ENCODE measurements around the gene FBXL7. TPM values are rescaled to one million over a fixed set of nuclear protein-coding genes. Genes with fewer than 3 reads are reported as not detected.

FBXL7 gene
- total and polyA plus RNA-seq, 2 of the 8 experiments (the other 6 are each of a cell fraction or from before 2014, with no cell fraction given), result 17.7 to 17.8 TPM

- Histone ChIP-seq H3K9me3 (ENCODE audit: insufficient read depth in 2 of 2, low read depth in 1 of 2, low read length in 1 of 2) (no peaks in the 10 kb centered on the region), H4K91ac (replicated peaks; ENCODE audit: insufficient read length, low read length) (no peak overlapping the region), H2BK20ac (ENCODE audit: low read length) (no peak overlapping the region), H2BK120ac (replicated peaks; ENCODE audit: low read depth, low read length) (no peak overlapping the region), H3K36me3 (ENCODE audit: control insufficient read depth in 2 of 4, insufficient read depth in 4 of 4, low read length in 3 of 4) (no peaks in the 10 kb centered on the region), H3K56ac (replicated peaks; ENCODE audit: insufficient read length, low read depth, low read length) (no peak overlapping the region), H3K4me2 (ENCODE audit: insufficient read depth in 1 of 2, low read depth in 2 of 2, low read length in 2 of 2) (no peak overlapping the region), H3K4me3 (ENCODE audit: extremely low read depth in 1 of 4, insufficient read depth in 2 of 4, low read depth in 3 of 4, low read length in 4 of 4) (no peak overlapping the region), H3K79me1 (ENCODE audit: low read depth, low read length) (peaks cover 2% of the 10 kb centered on the region; the same call in 1 of the 2 replicates), H3K23me2 (ENCODE audit: low read depth, low read length) (no peaks in the 10 kb centered on the region), H3K27me3 (replicated peaks in 1 of 4; ENCODE audit: control insufficient read depth in 3 of 4, extremely low read depth in 1 of 4, insufficient read depth in 3 of 4, low read length in 3 of 4) (no peaks in the 10 kb centered on the region), H3K18ac (ENCODE audit: extremely low read depth, low read length) (no peak overlapping the region), H4K20me1 (replicated peaks in 1 of 2; ENCODE audit: control insufficient read depth in 1 of 2, insufficient read depth in 2 of 2, low read length in 2 of 2) (no peaks in the 10 kb centered on the region), H2BK15ac (ENCODE audit: low read length) (no peak overlapping the region), H3K9ac (replicated peaks in 1 of 4; ENCODE audit: extremely low read depth in 1 of 4, low read depth in 3 of 4, low read length in 3 of 4) (no peak overlapping the region), H3K4me1 (replicated peaks in 1 of 4; ENCODE audit: control insufficient read depth in 3 of 4, insufficient read depth in 4 of 4, low read length in 3 of 4) (no peaks in the 10 kb centered on the region), H3K4ac (replicated peaks; ENCODE audit: insufficient read length, low read depth, low read length) (no peak overlapping the region), H2AK5ac (ENCODE audit: low read depth, low read length) (no peak overlapping the region), H2BK12ac (ENCODE audit: low read depth, low read length) (no peak overlapping the region), H2BK5ac (ENCODE audit: low read depth, low read length) (no peak overlapping the region), H3K79me2 (ENCODE audit: control insufficient read depth in 1 of 2, insufficient read depth in 2 of 2, low read length in 2 of 2) (peaks cover 0 to 13% of the 10 kb centered on the region in 2 experiments; a peak in 2 of 4 replicates), H3K23ac (ENCODE audit: insufficient read length) (no peak overlapping the region), H3K14ac (ENCODE audit: insufficient read length) (no peak overlapping the region), H2AFZ (ENCODE audit: low read length) (no peak overlapping the region), H3K27ac (ENCODE audit: low read depth, low read length) (no peak overlapping the region), H4K8ac (ENCODE audit: extremely low read depth, insufficient read depth, low read length) (no peak overlapping the region), H4K5ac (ENCODE audit: insufficient read length, low read depth, low read length) (no peak overlapping the region)
- ChIA-PET POLR2A (ENCODE audit: partially characterized antibody) (interaction anchor here (0.6 kb wide), 1 partner anchor 830 kb away, joined by 6 read pairs; no protein-coding TSS in a partner anchor), CTCF (ENCODE audit: partially characterized antibody) (interaction anchor here (1.6 kb wide), 1 partner anchor 89 kb away, joined by 3 read pairs; no protein-coding TSS in a partner anchor)
- no peak for FAIRE-seq
- WGBS, 2 experiments (ENCODE audit: extremely low coverage in 1 of 2, insufficient coverage in 1 of 2, insufficient read length in 1 of 2, insufficient replicate concordance in 2 of 2, low coverage in 1 of 2, low lambda C conversion rate in 2 of 2, missing lambda C conversion rate in 1 of 2), result 83% methylated on average over 2 of the region's 2 CpGs; no CpG with 5 or more reads in 1 of the 2 experiments
- DNase-seq (ENCODE audit: low read depth in 1 of 2, low spot score in 2 of 2), result no peak
- TF ChIP-seq CBX8 (IDR thresholded peaks at IDR 0.05; ENCODE audit: borderline replicate concordance, low read depth, low read length), result no peak
- no peak for TF ChIP-seq TAF1 (IDR thresholded peaks at IDR 0.05; ENCODE audit: low read depth, low read length)
- no peak for TF ChIP-seq EGR1 (IDR thresholded peaks at IDR 0.05; ENCODE audit: borderline replicate concordance, low read depth, low read length)
- TF ChIP-seq FOSL1 (IDR thresholded peaks at IDR 0.05; ENCODE audit: insufficient read depth, low read depth, low read length), result no peak
- TF ChIP-seq SRF (IDR thresholded peaks at IDR 0.05; ENCODE audit: low read depth, low read length), result no peak
- no peak for TF ChIP-seq CTCF (IDR thresholded peaks at IDR 0.05; ENCODE audit: control extremely low read depth in 1 of 3, insufficient read depth in 1 of 3, low read depth in 1 of 3, low read length in 3 of 3)
- TF ChIP-seq GABPA (IDR thresholded peaks at IDR 0.05; ENCODE audit: borderline replicate concordance, insufficient read depth, low read length), result no peak
Measured at GRCh38 chr5:15627109-15627508, 127.1 kb downstream of the FBXL7 start.

Measured in H1 (cell line).